Progenitor cell of endocrine pancreas (in vitro differentiated cells): ENCODE data around the gene STIL. TPM values are rescaled to one million over a fixed set of nuclear protein-coding genes. Genes with fewer than 3 reads are reported as not detected.

Experiments used
- DNase-seq: peaks from one replicate; pipeline ENCODE4 v3.0.0; 2021; ENCODE audit warnings: low spot score; ENCODE audit not compliant: unreplicated experiment
- H3K27ac Mint-ChIP-seq: 2 replicates; pipeline ENCODE4 v1.8.0; 2021; ENCODE audit warnings: mild to moderate bottlenecking, moderate library complexity, mixed read lengths
- H3K27me3 Mint-ChIP-seq: 2 replicates; pipeline ENCODE4 v1.8.0; 2021; ENCODE audit warnings: mixed read lengths
- H3K36me3 Mint-ChIP-seq: 2 replicates; pipeline ENCODE4 v1.8.0; 2022; ENCODE audit warnings: mixed read lengths; ENCODE audit not compliant: insufficient read depth
- H3K4me1 Mint-ChIP-seq: 2 replicates; pipeline ENCODE4 v1.8.0; 2021; ENCODE audit warnings: low read depth, mixed read lengths
- H3K4me3 Mint-ChIP-seq: 2 replicates; pipeline ENCODE4 v1.8.0; 2021; ENCODE audit warnings: low read depth, mild to moderate bottlenecking, moderate library complexity, mixed read lengths
- H3K9me3 Mint-ChIP-seq: 2 replicates; pipeline ENCODE4 v1.8.0; 2021; ENCODE audit warnings: low read depth, mixed read lengths
- CTCF ChIP-seq: fragments of 200-600 bp; sonication (generic); IDR thresholded peaks from one replicate; pipeline ENCODE4 v1.5.0; 2021; ENCODE audit warnings: antibody characterized with exemption, mild to moderate bottlenecking; ENCODE audit not compliant: unreplicated experiment
- total RNA-seq: library from RNA; stranded (reverse); gene quantifications from 2 replicates; pipeline ENCODE4 v1.2.1, GENCODE V29; 2021

Gene STIL
- total RNA-seq, 1 donor from 2014 or later, result 14.8 TPM

GRCh38 chr1:47330212-47330611, 16.3 kb upstream of the STIL start:
- Mint-ChIP-seq H3K27me3 (no peaks in the 10 kb centered on the region), H3K9me3 (no peaks in the 10 kb centered on the region), H3K4me3 (no peak overlapping the region)

GRCh38 chr1:47328992-47329391, 15.0 kb upstream of the STIL start:
- Mint-ChIP-seq H3K4me1 (peaks cover 4% of the 10 kb centered on the region), H3K9me3 (no peaks in the 10 kb centered on the region), H3K4me3 (no peak overlapping the region), H3K27me3 (no peaks in the 10 kb centered on the region), H3K27ac (no peak overlapping the region), H3K36me3 (no peaks in the 10 kb centered on the region)
- no peak for DNase-seq
- no peak for TF ChIP-seq CTCF

More at GRCh38 chr1:47330212-47330611, 16.3 kb upstream of the STIL start:
- Mint-ChIP-seq H3K4me1 (peaks cover 9% of the 10 kb centered on the region), H3K27ac (no peak overlapping the region), H3K36me3 (no peaks in the 10 kb centered on the region)
- TF ChIP-seq CTCF, result no peak
- DNase-seq, result no peak

GRCh38 chr1:47326271-47326670, 12.3 kb upstream of the STIL start:
- H3K27me3 Mint-ChIP-seq, result no peaks in the 10 kb centered on the region
- H3K4me1 Mint-ChIP-seq, result peaks cover 2% of the 10 kb centered on the region
- H3K4me3 Mint-ChIP-seq, result no peak overlapping the region
- no peak for DNase-seq
- no peak overlapping the region for H3K27ac Mint-ChIP-seq
- no peaks in the 10 kb centered on the region for H3K9me3 Mint-ChIP-seq
- H3K36me3 Mint-ChIP-seq, result no peaks in the 10 kb centered on the region
- TF ChIP-seq CTCF, result no peak

GRCh38 chr1:47325528-47325927, 11.6 kb upstream of the STIL start:
- H3K4me3 Mint-ChIP-seq, result no peak overlapping the region
- no peak for DNase-seq
- peaks cover 2% of the 10 kb centered on the region for H3K4me1 Mint-ChIP-seq
- TF ChIP-seq CTCF, result no peak
- H3K36me3 Mint-ChIP-seq, result no peaks in the 10 kb centered on the region
- no peaks in the 10 kb centered on the region for H3K9me3 Mint-ChIP-seq
- H3K27me3 Mint-ChIP-seq, result no peaks in the 10 kb centered on the region
- H3K27ac Mint-ChIP-seq, result no peak overlapping the region

GRCh38 chr1:47324682-47325081, 10.7 kb upstream of the STIL start:
- Mint-ChIP-seq H3K27me3 (no peaks in the 10 kb centered on the region), H3K27ac (no peak overlapping the region), H3K36me3 (no peaks in the 10 kb centered on the region), H3K9me3 (no peaks in the 10 kb centered on the region), H3K4me3 (no peak overlapping the region), H3K4me1 (peaks cover 2% of the 10 kb centered on the region)
- no peak for DNase-seq
- no peak for TF ChIP-seq CTCF
